HPDE6-E6E7 (cell line): ENCODE measurements around the gene PTH.

ENCODE experiments used
- DNase-seq: peaks from one replicate; pipeline ENCODE4 v3.0.0; 2011; ENCODE audit warnings: missing footprints; ENCODE audit errors: extremely low spot score

Gene PTH

DNA sequence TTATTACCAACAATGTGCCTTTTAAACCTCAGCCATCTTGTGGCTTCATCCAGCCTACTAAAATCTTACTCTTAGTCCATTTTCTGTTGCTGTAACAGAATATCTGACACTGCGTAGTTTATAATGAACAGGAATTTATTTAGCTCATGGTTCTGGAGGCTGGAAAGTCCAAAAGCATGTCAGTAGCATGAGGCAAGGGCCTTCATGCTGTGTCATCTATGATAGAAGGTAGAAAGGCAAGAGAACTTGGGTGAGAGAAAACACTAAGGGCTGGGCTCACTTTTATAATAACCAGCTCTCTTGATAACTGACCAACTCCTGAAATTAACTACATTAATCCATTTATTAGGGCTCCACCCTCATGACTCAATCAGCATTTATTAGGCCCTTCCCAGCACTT lies 46.3 kb downstream of the PTH start:
- no peak for DNase-seq

DNA sequence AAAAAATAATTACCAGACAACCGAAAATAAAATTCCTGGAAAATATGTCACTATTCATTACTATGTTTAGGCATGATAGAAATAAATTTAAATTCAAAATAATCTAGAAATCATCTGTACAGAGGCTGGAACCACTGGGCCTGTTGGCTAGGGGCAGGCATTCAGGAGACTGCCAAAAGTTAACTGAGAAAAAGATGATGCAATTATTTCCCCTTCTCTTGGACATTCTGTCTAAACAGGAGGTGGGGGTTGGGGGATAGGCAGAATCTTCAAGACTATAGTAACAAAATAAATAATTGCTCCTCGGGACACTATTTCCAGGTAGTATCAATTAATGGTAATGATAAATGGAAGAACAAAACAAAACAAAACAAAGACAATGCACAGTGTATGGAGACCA lies 46.9 kb downstream of the PTH start:
- no peak for DNase-seq

DNA sequence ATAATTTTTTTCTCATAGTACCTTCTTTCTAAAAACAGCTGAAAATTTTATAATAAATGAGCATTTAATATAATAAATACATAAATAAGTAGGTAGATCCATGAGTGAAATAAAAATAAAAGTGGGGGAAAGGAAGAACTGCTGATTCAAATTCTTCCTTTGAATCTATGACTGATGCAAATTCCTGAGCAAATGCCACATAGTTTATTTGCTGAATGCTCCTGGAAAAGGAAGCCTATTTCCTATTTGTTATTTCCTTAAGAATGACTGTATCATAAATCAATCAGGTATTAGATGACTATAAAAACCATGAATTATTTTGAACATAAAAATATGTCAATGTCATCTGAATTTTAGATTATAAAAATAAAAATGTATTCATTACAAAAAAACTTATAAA lies 49.4 kb downstream of the PTH start:
- no peak for DNase-seq

DNA sequence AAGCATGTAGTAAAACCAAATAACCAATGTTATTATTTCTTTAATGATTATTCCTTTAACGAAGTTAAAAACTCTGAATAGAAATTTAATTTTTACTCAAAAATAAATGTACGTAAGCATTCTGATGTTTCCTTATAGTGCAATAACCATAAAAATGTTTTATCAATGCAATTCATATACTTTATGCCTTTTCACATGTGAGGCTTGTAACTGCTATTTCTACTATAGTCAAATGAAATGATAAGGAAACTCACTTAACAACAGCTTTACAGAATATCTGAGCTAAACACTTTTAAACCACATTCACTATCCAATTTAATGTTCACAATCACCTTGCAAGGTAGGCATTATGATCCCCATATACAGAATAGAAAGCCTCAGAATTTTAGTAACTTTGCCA lies 50.2 kb downstream of the PTH start:
- DNase-seq: no peak
